HFF-Myc (cell line): Measurements from ENCODE around the gene ZFAND4.

Experiments used
- DNase-seq: peaks from one replicate; pipeline ENCODE4 v3.0.0-alpha.2; 2011; ENCODE audit warnings: low read depth; ENCODE audit errors: extremely low read depth
- H3K4me3 ChIP-seq: replicated peaks from 2 replicates; pipeline ENCODE4 v1.5.1; 2011; ENCODE audit warnings: low read depth, mild to moderate bottlenecking, control low read depth, low read length
- CTCF ChIP-seq: IDR thresholded peaks from 2 replicates; pipeline ENCODE4 v1.5.1; 2012; ENCODE audit warnings: mild to moderate bottlenecking, low read depth, low read length, control low read depth; ENCODE audit errors: missing control alignments

Gene ZFAND4

GRCh38 chr10:45625879-45626278 is 46.7 kb downstream of the ZFAND4 start:
- H3K4me3 ChIP-seq: no peak overlapping the region
- no peak for DNase-seq
- no peak for TF ChIP-seq CTCF

GRCh38 chr10:45624724-45625123 is 47.8 kb downstream of the ZFAND4 start:
- DNase-seq: no peak
- TF ChIP-seq CTCF: no peak
- no peak overlapping the region for H3K4me3 ChIP-seq

- no peak overlapping the region for H3K4me3 ChIP-seq
- DNase-seq: no peak
- TF ChIP-seq CTCF: no peak
These were observed 57.7 kb downstream of the ZFAND4 start for GRCh38 chr10:45614869-45615268.

- H3K4me3 ChIP-seq: no peak overlapping the region
- no peak for TF ChIP-seq CTCF
- no peak for DNase-seq
These were observed 59.8 kb downstream of the ZFAND4 start for GRCh38 chr10:45612741-45613140.

GRCh38 chr10:45608052-45608451 is 64.5 kb downstream of the ZFAND4 start:
- H3K4me3 ChIP-seq: no peak overlapping the region
- DNase-seq: no peak
- no peak for TF ChIP-seq CTCF

- DNase-seq: no peak
- TF ChIP-seq CTCF: no peak
- no peak overlapping the region for H3K4me3 ChIP-seq
These were observed 65.3 kb downstream of the ZFAND4 start for GRCh38 chr10:45607276-45607675.

- H3K4me3 ChIP-seq: no peak overlapping the region
- no peak for TF ChIP-seq CTCF
- DNase-seq: no peak
These were observed 69.7 kb downstream of the ZFAND4 start for GRCh38 chr10:45602836-45603235.
